Esophagus muscularis mucosa (tissue), 4 donors: Measurements from ENCODE around the gene REN.

Experiments
- EP300 ChIP-seq: sonication (generic); formaldehyde crosslinking; IDR thresholded peaks from one replicate; pipeline ENCODE4 v1.6.1; 2017; ENCODE audit warnings: antibody characterized with exemption
- POLR2A ChIP-seq: fragments of 450-650 bp; IDR thresholded peaks from one replicate; pipeline ENCODE4 v1.6.1; 2017; ENCODE audit warnings: antibody characterized with exemption, moderate library complexity, mild to moderate bottlenecking, low read depth
- POLR2AphosphoS5 ChIP-seq, 2 donors: sonication (generic); formaldehyde crosslinking; IDR thresholded peaks; one replicate each; pipeline ENCODE4 v1.6.1; 2017; ENCODE audit warnings: antibody characterized with exemption in 2 of 2
- TF ChIP-seq, protein P1 (sequence below), 3 experiments: fragments of 200-600 bp in 2 of 3; fragments of 450-650 bp in 1 of 3; sonication (generic) in 2 of 3; IDR thresholded peaks; one replicate each; pipeline ENCODE4 v1.5.1; 2017 to 2019; ENCODE audit warnings: antibody characterized with exemption in 3 of 3, mild to moderate bottlenecking in 2 of 3, moderate library complexity in 1 of 3

DNA sequence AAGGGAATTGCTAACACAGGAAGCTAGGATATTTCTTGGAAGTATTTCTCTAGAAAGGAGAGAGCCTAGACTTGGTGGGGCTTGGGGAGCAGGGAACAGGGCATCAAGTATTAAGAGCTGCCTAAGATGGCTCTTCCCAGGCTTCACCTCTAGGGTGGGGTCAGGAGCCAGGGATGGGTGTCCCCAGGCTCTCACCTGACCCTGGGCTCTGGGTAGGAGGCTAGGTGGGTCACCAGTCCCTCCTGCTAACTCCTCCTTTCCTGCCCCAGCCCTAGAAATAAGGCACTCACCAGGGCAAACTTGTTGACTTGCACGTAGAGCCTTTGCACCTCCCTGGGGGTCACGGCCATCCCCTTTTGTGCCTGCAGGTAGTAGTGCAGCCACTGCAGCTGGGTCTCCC lies 29.3 kb downstream of the REN start:
- TF ChIP-seq, protein P1, sequence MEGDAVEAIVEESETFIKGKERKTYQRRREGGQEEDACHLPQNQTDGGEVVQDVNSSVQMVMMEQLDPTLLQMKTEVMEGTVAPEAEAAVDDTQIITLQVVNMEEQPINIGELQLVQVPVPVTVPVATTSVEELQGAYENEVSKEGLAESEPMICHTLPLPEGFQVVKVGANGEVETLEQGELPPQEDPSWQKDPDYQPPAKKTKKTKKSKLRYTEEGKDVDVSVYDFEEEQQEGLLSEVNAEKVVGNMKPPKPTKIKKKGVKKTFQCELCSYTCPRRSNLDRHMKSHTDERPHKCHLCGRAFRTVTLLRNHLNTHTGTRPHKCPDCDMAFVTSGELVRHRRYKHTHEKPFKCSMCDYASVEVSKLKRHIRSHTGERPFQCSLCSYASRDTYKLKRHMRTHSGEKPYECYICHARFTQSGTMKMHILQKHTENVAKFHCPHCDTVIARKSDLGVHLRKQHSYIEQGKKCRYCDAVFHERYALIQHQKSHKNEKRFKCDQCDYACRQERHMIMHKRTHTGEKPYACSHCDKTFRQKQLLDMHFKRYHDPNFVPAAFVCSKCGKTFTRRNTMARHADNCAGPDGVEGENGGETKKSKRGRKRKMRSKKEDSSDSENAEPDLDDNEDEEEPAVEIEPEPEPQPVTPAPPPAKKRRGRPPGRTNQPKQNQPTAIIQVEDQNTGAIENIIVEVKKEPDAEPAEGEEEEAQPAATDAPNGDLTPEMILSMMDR (IDR thresholded peaks at IDR 0.05), result no peak
- TF ChIP-seq POLR2A (no peak), POLR2AphosphoS5 (IDR thresholded peaks at IDR 0.05) (no peak), EP300 (no peak)
